CD4-positive, alpha-beta T cell treated with Interleukin-4 for 1 hour (primary cell): ENCODE results near the gene CLEC2D.
"Not testable (repeated sequence)": the region's sequence is repeated elsewhere in the genome, so short reads cannot be mapped to it uniquely, and the experiment has no call there.

Experiments
- DNase-seq, 2 donors: peaks; one replicate each; pipeline ENCODE4 v3.0.0-alpha.2; 2020 to 2022

The CLEC2D gene

GRCh38 chr12:9660046-9660445 lies 9.5 kb upstream of the CLEC2D start:
- no peak for DNase-seq

- no peak for DNase-seq
Measured at GRCh38 chr12:9661720-9662119, 7.8 kb upstream of the CLEC2D start.

DNA sequence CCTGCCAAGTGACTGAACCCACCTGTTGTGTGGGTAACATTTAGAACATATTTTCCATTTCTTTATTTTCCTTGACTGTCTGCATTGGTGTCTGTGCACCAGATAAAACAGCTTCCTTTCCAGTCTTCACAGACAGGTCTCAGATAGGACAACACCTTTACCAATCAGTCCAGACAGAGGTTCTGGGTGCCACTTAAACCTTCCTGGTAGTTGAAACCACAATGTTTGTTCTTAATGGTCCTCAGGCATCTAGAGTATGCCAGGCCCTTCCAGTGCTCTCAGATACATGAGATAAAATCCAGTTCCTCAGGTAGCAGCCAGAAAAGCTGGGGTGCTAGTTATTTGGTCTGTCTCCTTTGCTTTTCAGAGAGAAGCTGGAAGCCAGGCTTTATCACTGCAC lies 7.0 kb upstream of the CLEC2D start:
- peak in 1 of 2 donors; percentile 36 for DNase-seq

- peak; percentile 26 to 57 for DNase-seq
Measured at GRCh38 chr12:9667403-9668160, 1.9 kb upstream of the CLEC2D start.

GRCh38 chr12:9668161-9669018 lies 1.1 kb upstream of the CLEC2D start:
- DNase-seq: no peak

GRCh38 chr12:9669019-9669326 lies 540 bp upstream of the CLEC2D start:
- DNase-seq: no peak

DNA sequence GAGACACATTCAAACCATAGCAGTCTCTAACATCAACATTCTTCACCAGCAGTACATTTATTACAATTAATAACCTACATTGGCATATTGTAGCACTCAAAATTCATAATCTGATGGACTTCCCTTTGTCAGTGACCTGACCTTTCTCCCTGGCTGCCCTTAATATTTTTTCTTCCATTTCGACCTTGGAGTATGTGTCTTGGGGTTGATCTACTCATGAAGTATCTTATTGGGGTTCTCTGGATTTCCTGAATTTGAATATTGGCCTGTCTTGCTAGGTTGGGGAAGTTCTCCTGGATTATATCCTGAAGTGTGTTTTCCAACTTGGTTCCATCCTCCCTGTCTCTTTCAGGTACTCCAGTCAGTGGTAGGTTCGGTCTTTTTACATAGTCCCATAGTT lies 2.8 kb downstream of the CLEC2D start:
- DNase-seq: not testable (repeated sequence)

GRCh38 chr12:9673404-9674225 lies 4.1 kb downstream of the CLEC2D start:
- peak; percentile 50 to 59 for DNase-seq

- peak; percentile 45 to 73 for DNase-seq
Measured at GRCh38 chr12:9674226-9674590, 4.7 kb downstream of the CLEC2D start.

GRCh38 chr12:9682508-9682907 lies 13.0 kb downstream of the CLEC2D start:
- not testable (repeated sequence) for DNase-seq

GRCh38 chr12:9682949-9683348 lies 13.4 kb downstream of the CLEC2D start:
- not testable (repeated sequence) for DNase-seq

- not testable (repeated sequence) for DNase-seq
Measured at GRCh38 chr12:9685366-9685765, 15.9 kb downstream of the CLEC2D start.

DNA sequence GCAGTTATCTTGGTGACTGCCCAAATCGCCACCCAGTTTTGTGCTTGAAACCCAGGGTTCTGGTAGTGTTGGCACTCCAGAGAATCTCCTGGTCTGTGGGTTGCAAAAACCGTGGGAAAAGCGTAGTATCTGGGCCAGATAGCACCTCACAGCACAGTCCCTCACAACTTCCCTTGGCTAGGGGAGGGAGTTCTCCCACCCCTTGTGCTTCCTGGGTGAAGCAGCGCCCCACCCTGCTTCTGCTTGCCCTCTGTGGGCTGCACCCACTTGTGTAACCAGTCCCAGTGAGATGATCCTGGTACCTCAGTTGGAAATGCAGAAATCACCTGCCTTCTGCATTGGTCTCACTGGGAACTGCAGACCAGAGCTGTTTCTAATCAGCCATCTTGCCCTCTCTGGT lies 16.4 kb downstream of the CLEC2D start:
- DNase-seq: no peak

DNA sequence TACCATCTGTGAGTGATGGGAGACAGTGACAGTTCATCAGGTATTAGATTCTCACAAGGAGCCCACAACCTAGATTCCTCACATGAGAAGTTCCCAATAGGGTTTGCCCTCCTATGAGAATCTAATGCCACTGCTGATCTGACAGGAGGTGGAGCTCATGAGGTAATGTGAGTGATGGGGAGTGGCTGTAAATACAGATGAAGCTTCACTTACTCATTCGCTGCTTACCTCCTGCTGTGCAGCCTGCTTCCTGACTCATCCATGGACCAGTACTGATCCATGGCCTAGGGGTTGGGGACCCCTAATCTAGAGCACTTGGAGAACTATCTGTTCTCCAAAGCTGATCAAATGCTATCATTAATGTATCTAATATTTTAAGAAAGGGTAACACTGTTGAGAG lies 17.7 kb downstream of the CLEC2D start:
- peak in 1 of 2 donors; percentile 40 for DNase-seq

DNA sequence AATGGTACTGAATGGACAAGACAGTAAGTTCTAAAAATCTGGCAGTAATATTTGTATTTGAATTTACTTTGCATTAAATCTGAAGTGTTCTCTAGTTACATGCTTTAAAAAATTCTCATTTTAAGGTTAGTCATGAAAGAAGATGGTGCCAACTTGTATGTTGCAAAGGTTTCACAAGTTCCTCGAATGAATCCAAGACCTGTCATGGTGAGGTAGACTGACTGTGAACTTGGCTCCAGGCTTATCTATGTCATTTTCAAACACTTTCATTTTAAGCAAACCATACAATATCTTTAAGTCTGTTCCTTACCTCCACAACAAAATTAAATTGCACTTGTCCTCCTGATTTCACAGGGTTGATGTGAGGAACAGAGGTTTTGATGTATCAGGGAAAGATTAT lies 23.4 kb downstream of the CLEC2D start:
- DNase-seq: no peak

DNA sequence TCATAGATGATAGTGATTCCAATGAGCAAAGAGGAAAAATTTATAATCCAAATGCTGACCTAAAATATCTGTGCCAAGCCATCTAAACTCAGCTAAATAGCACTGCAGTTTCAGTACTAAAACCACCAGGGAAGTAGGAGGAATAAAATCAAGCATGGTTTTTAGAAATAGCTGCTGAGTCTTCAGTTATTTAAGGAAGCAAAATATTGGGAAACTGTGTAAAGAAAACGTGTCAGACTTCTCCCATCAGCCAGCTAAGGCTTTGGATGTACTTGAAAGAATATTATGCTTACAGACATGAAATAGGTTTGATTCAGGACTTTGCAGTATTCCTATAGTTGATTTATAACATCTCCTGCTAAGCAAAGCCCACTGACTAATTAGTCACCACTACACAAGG lies 24.7 kb downstream of the CLEC2D start:
- DNase-seq: no peak

DNA sequence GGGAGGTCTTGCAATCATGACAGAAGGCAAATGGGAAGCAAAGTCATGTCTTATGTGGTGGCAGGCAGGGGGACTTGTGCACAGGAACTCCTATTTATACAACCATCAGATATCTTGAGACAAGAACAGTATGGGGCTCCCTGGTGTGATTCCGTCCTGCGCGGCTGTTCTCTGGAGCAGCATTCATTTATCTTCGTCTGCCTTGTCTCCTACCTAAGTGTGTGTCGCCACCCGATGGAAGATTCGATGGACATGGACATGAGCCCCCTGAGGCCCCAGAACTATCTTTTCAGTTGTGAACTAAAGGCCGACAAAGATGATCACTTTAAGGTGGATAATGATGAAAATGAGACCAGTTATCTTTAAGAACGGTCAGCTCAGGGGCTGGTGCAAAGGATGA lies 25.6 kb downstream of the CLEC2D start:
- DNase-seq: not testable (repeated sequence)

GRCh38 chr12:9695661-9696060 lies 26.1 kb downstream of the CLEC2D start:
- DNase-seq: not testable (repeated sequence)

- DNase-seq: no peak
Measured at GRCh38 chr12:9697619-9698018, 28.1 kb downstream of the CLEC2D start.

- no peak for DNase-seq
Measured at GRCh38 chr12:9698681-9699080, 29.2 kb downstream of the CLEC2D start.

GRCh38 chr12:9699269-9699897 lies 29.9 kb downstream of the CLEC2D start:
- no peak for DNase-seq

DNA sequence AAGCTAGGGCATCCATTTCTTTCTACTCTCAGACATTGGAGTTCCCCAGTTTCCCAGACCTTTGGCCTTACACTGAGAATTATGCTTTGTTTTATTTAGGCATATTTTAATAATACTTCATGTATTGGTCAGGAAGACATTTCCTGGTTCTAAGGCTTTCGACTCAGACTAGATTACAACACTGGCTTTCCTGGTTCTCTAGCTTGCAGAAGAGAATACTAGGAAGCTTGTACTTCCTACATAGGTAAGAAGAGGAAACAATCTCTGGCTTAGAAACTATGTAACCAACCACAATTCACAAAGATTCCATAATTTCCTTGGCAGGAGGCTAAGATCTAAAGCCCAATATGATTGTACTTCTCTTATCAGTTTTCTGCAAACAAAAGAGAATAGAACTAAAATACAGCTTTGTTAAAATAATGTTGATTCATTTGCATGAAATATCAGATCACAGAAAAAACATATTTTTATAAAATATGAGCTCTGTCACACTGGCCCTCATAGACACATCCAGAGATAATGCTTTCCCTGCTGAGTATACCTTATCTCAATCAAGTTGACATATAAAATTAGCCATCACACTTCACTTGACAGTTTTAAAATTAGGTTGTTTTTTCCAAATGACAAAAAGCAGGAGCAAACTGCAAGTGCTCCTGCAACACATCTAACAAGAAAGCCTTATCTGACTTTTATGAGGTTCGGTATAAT lies 30.5 kb downstream of the CLEC2D start:
- DNase-seq: no peak
